Measurements from ENCODE around the gene SIVA1.
"Not testable (repeated sequence)": the region's sequence is repeated elsewhere in the genome, so short reads cannot be mapped to it uniquely, and the experiment has no call there.

- TF ChIP-seq CTCF, POLR2A (IDR thresholded peaks at IDR 0.05): not testable (repeated sequence)
Observed at GRCh38 chr14:104729176-104729834, 23.6 kb upstream of the SIVA1 start.
